H1 (cell line): ENCODE measurements around the gene UMODL1. TPM values are rescaled to one million over a fixed set of nuclear protein-coding genes. Genes with fewer than 3 reads are reported as not detected.

Experiments used
- CTCF ChIA-PET: fragments of 300-600 bp; sonication (Branson Sonifier 250); formaldehyde crosslinking; loops from one replicate; lab custom pipeline; 2021; ENCODE audit not compliant: partially characterized antibody; lab: Charles Lee
- POLR2A ChIA-PET: fragments of 300-600 bp; sonication (Branson Sonifier 250); formaldehyde crosslinking; loops from one replicate; lab custom pipeline; 2021; ENCODE audit warnings: inconsistent platforms; ENCODE audit not compliant: partially characterized antibody; lab: Charles Lee
- DNase-seq, 2 experiments: peaks; one replicate each; pipeline versions ENCODE4 v3.0.0 to v3.0.0-alpha.2; 2010 to 2022; ENCODE audit warnings: low spot score in 2 of 2, low read depth in 1 of 2, mixed read lengths in 1 of 2
- FAIRE-seq: peaks from 2 replicates; lab custom pipeline; 2011; peaks lifted over from hg19 to GRCh38; lab: Jason Lieb, UNC
- H2AFZ ChIP-seq: 2 replicates; pipeline ENCODE4 v1.8.1; 2012; ENCODE audit warnings: low read length, inconsistent platforms
- H2AK5ac ChIP-seq: 2 replicates; pipeline ENCODE4 v1.6.1; 2013; ENCODE audit warnings: low read depth, low read length
- H2BK120ac ChIP-seq: replicated peaks from 2 replicates; pipeline ENCODE3; 2013; ENCODE audit warnings: low read depth, low read length, inconsistent platforms
- H2BK12ac ChIP-seq: 2 replicates; pipeline ENCODE4 v1.6.1; 2013; ENCODE audit warnings: low read depth, low read length
- H2BK15ac ChIP-seq: 2 replicates; pipeline ENCODE4 v1.6.1; 2013; ENCODE audit warnings: low read length
- H2BK20ac ChIP-seq: 2 replicates; pipeline ENCODE4 v1.6.1; 2013; ENCODE audit warnings: low read length
- H2BK5ac ChIP-seq: 2 replicates; pipeline ENCODE4 v1.6.1; 2013; ENCODE audit warnings: low read depth, low read length
- H3K14ac ChIP-seq: 2 replicates; pipeline ENCODE4 v1.6.1; 2013; ENCODE audit warnings: inconsistent platforms; ENCODE audit not compliant: insufficient read length
- H3K18ac ChIP-seq: 2 replicates; pipeline ENCODE4 v1.6.1; 2013; ENCODE audit warnings: low read length; ENCODE audit errors: extremely low read depth
- H3K23ac ChIP-seq: 2 replicates; pipeline ENCODE4 v1.6.1; 2013; ENCODE audit warnings: inconsistent platforms; ENCODE audit not compliant: insufficient read length
- H3K23me2 ChIP-seq: 2 replicates; pipeline ENCODE4 v1.6.1; 2013; ENCODE audit warnings: low read depth, low read length
- H3K27ac ChIP-seq: 2 replicates; pipeline ENCODE4 v1.6.1; 2011; ENCODE audit warnings: low read depth, low read length, inconsistent platforms
- H3K27me3 ChIP-seq, 4 experiments: replicated peaks in 1 of 4; 1 replicate in 1 of 4; 2 replicates in 3 of 4; pipeline versions ENCODE4 v1.6.1 to v1.8.1; 2011 to 2013; ENCODE audit warnings: low read length in 3 of 4, mild to moderate bottlenecking in 3 of 4, inconsistent platforms in 2 of 4, mixed read lengths in 2 of 4, moderate library complexity in 1 of 4; ENCODE audit not compliant: control insufficient read depth in 3 of 4, insufficient read depth in 3 of 4; ENCODE audit errors: extremely low read depth in 1 of 4
- H3K36me3 ChIP-seq, 4 experiments: 2 replicates each; pipeline versions ENCODE4 v1.6.1 to v1.8.1; 2011 to 2013; ENCODE audit warnings: mild to moderate bottlenecking in 4 of 4, low read length in 3 of 4, moderate library complexity in 2 of 4, control low read depth in 1 of 4, inconsistent platforms in 1 of 4; ENCODE audit not compliant: insufficient read depth in 4 of 4, control insufficient read depth in 2 of 4
- H3K4ac ChIP-seq: replicated peaks from 2 replicates; pipeline ENCODE3; 2013; ENCODE audit warnings: low read length, low read depth, mixed read lengths, inconsistent platforms; ENCODE audit not compliant: insufficient read length
- H3K4me1 ChIP-seq, 4 experiments: replicated peaks in 1 of 4; 1 replicate in 1 of 4; 2 replicates in 3 of 4; pipeline versions ENCODE4 v1.6.1 to v1.8.1; 2011 to 2013; ENCODE audit warnings: low read length in 3 of 4, inconsistent platforms in 2 of 4, mixed read lengths in 1 of 4; ENCODE audit not compliant: insufficient read depth in 4 of 4, control insufficient read depth in 3 of 4
- H3K4me2 ChIP-seq, 2 experiments: 2 replicates each; pipeline versions ENCODE4 v1.6.1 to v1.8.1; 2011 to 2013; ENCODE audit warnings: low read depth in 2 of 2, low read length in 2 of 2, control low read depth in 1 of 2, inconsistent platforms in 1 of 2, mild to moderate bottlenecking in 1 of 2; ENCODE audit not compliant: insufficient read depth in 1 of 2
- H3K4me3 ChIP-seq, 4 experiments: fragments of 200-600, 300-600 bp in 1 of 4; sonication (generic), shearing (Covaris generic), sonication (Bioruptor Twin) in 1 of 4; 2 replicates each; pipeline versions ENCODE4 v1.5.1 to v1.8.1; 2011 to 2016; ENCODE audit warnings: low read length in 4 of 4, low read depth in 3 of 4, control low read depth in 2 of 4, inconsistent platforms in 2 of 4, mild to moderate bottlenecking in 2 of 4, mixed read lengths in 1 of 4, moderate library complexity in 1 of 4; ENCODE audit not compliant: insufficient read depth in 2 of 4; ENCODE audit errors: extremely low read depth in 1 of 4
- H3K56ac ChIP-seq: replicated peaks from 2 replicates; pipeline ENCODE3; 2013; ENCODE audit warnings: low read depth, mild to moderate bottlenecking, mixed read lengths, low read length, inconsistent platforms; ENCODE audit not compliant: insufficient read length
- H3K79me1 ChIP-seq: 2 replicates; pipeline ENCODE4 v1.6.1; 2013; ENCODE audit warnings: low read depth, low read length, control low read depth
- H3K79me2 ChIP-seq, 2 experiments: 2 replicates each; pipeline versions ENCODE4 v1.6.1 to v1.8.1; 2012 to 2013; ENCODE audit warnings: low read length in 2 of 2, mild to moderate bottlenecking in 2 of 2, inconsistent platforms in 1 of 2; ENCODE audit not compliant: insufficient read depth in 2 of 2, control insufficient read depth in 1 of 2
- H3K9ac ChIP-seq, 4 experiments: replicated peaks in 1 of 4; 1 replicate in 1 of 4; 2 replicates in 3 of 4; pipeline versions ENCODE4 v1.6.1 to v1.8.1; 2011 to 2013; ENCODE audit warnings: low read depth in 3 of 4, low read length in 3 of 4, control low read depth in 2 of 4, mild to moderate bottlenecking in 2 of 4, moderate library complexity in 2 of 4, inconsistent platforms in 1 of 4; ENCODE audit errors: extremely low read depth in 1 of 4
- H3K9me3 ChIP-seq, 2 experiments: 2 replicates each; pipeline versions ENCODE4 v1.6.1 to v1.8.1; 2012 to 2013; ENCODE audit warnings: mild to moderate bottlenecking in 2 of 2, moderate library complexity in 2 of 2, control low read depth in 1 of 2, inconsistent platforms in 1 of 2, low read depth in 1 of 2, low read length in 1 of 2, mixed read lengths in 1 of 2; ENCODE audit not compliant: insufficient read depth in 2 of 2
- H4K20me1 ChIP-seq, 2 experiments: replicated peaks in 1 of 2; 2 replicates each; pipeline versions ENCODE3 to v1.8.1; 2011 to 2013; ENCODE audit warnings: inconsistent platforms in 2 of 2, low read length in 2 of 2, mild to moderate bottlenecking in 1 of 2; ENCODE audit not compliant: insufficient read depth in 2 of 2, control insufficient read depth in 1 of 2
- H4K5ac ChIP-seq: 2 replicates; pipeline ENCODE4 v1.6.1; 2013; ENCODE audit warnings: low read length, low read depth, mixed read lengths, inconsistent platforms; ENCODE audit not compliant: insufficient read length
- H4K8ac ChIP-seq: 2 replicates; pipeline ENCODE4 v1.8.0; 2013; ENCODE audit warnings: mild to moderate bottlenecking, moderate library complexity, low read length, inconsistent platforms; ENCODE audit not compliant: insufficient read depth; ENCODE audit errors: extremely low read depth
- H4K91ac ChIP-seq: replicated peaks from 2 replicates; pipeline ENCODE3; 2013; ENCODE audit warnings: low read length, mixed read lengths, inconsistent platforms; ENCODE audit not compliant: insufficient read length
- BCL11A ChIP-seq, 2 experiments: IDR thresholded peaks; one replicate each; pipeline ENCODE4 v1.6.1; 2011; ENCODE audit warnings: low read depth in 2 of 2, low read length in 2 of 2, mild to moderate bottlenecking in 2 of 2
- WGBS, 2 experiments: shearing (Covaris generic) in 1 of 2; methylation state at CpG; one replicate each; pipeline versions ENCODE4 v1.1.6 to v1.1.7; 2013 to 2015; ENCODE audit warnings: low lambda C conversion rate in 2 of 2, mixed read lengths in 2 of 2, inconsistent platforms in 1 of 2, low coverage in 1 of 2, missing lambda C conversion rate in 1 of 2; ENCODE audit not compliant: insufficient replicate concordance in 2 of 2, insufficient coverage in 1 of 2, insufficient read length in 1 of 2; ENCODE audit errors: extremely low coverage in 1 of 2, missing lambda C conversion rate in 1 of 2; 5-methylcytosine and 5-hydroxymethylcytosine counted together
- polyA plus RNA-seq, 7 experiments: library from polyadenylated mRNA; depleted of rRNA in 3 of 7; stranded (reverse) in 5 of 7; unstranded in 2 of 7; fragments of >200 nt in 5 of 7; fragments of 200-250 nt in 2 of 7; gene quantifications; 1 replicate in 5 of 7; 2 replicates in 1 of 7; 4 replicates in 1 of 7; pipeline versions ENCODE4 v1.2.1 to v1.2.3, GENCODE V29; 2011 to 2013; ENCODE audit warnings: missing spikeins in 2 of 7, mixed read lengths in 2 of 7
- total RNA-seq: library from RNA; stranded (reverse); fragmentation: NEBNext Ultra II Directional; extraction: Animal tissue kit (Norgen Biotek cat#: 25700); gene quantifications from 2 replicates; pipeline ENCODE4 v1.2.1, GENCODE V29; 2021

The UMODL1 gene
- total and polyA plus RNA-seq, 2 of the 8 experiments (the other 6 are each of a cell fraction or from before 2014, with no cell fraction given) = not detected

GRCh38 chr21:42105476-42106315, 34.6 kb downstream of the UMODL1 start:
- POLR2A ChIA-PET = no interaction called here
- Histone ChIP-seq H2BK12ac (no peak overlapping the region), H2BK5ac (no peak overlapping the region), H3K4ac (no peak overlapping the region), H2BK120ac (no peak overlapping the region), H4K91ac (no peak overlapping the region), H3K56ac (no peak overlapping the region), H4K20me1 (no peaks in the 10 kb centered on the region), H4K8ac (no peak overlapping the region), H3K27ac (no peak overlapping the region), H3K4me2 (no peak overlapping the region), H2AFZ (no peak overlapping the region), H3K4me3 (no peak overlapping the region), H3K27me3 (no peaks in the 10 kb centered on the region), H2AK5ac (no peak overlapping the region), H2BK15ac (no peak overlapping the region), H3K14ac (no peak overlapping the region), H3K18ac (no peak overlapping the region), H3K36me3 (no peaks in the 10 kb centered on the region), H3K9ac (no peak overlapping the region), H3K9me3 (no peaks in the 10 kb centered on the region), H3K79me1 (no peaks in the 10 kb centered on the region), H3K23me2 (no peaks in the 10 kb centered on the region), H3K4me1 (peaks cover 0 to 7% (median 1%) of the 10 kb centered on the region in 4 experiments; a peak in 2 of 7 replicates), H3K23ac (no peak overlapping the region), H2BK20ac (no peak overlapping the region), H4K5ac (no peak overlapping the region), H3K79me2 (no peaks in the 10 kb centered on the region)
- DNase-seq = no peak
- CTCF ChIA-PET = interaction anchor here (0.9 to 7.6 kb wide), 12 partner anchors 8 to 233 kb away, joined by 3 to 80 read pairs (median 4); no protein-coding TSS in a partner anchor
- 92% methylated on average over 26 of the region's 26 CpGs; no CpG with 5 or more reads in 1 of the 2 experiments for WGBS, 2 experiments
- no peak for FAIRE-seq
- no peak for TF ChIP-seq BCL11A (IDR thresholded peaks at IDR 0.05; ENCODE audit: low read depth in 2 of 2, low read length in 2 of 2)
